Measurements from ENCODE around the gene MGARP.
A peak's percentile ranks its signal among the peaks of the same experiment; 100 is the strongest.

DNA sequence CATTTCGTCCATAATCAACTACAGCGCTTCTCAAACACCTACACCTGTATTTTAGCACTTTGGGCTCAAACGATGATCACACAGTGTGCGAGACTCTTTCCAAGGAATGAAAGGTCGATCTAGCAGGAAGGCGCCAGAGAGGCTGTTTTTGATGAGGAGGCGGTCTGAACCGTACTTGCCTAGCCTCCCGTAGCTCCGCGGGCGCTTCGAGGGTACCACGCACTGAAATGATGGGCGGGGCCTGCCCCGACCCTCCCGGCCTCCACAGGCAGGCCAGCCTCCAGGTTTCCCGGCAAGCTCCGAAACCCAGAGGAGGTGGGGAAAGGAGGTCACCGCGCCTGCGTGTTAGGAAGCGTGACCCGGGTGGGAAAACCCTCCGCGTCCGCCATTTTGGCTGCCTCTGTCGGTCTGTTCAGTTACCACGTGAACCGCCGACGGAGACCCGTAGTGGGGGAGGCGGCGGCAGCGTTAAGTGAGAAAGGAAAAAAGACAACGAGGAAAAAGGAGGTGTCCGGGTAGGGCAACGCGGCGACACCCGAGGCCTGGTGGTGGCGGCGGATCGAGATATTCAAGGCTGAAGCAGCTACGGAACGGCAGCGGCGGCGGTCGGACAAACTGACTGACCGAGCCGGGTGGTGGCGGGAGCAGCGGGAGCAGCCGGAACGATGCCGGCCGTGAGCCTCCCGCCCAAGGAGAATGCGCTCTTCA is 21.2 kb upstream of the MGARP start, which contains the start of gene NAA15:
- 0 out of 2 replicates have a peak, but pooled peaks have one; percentile 7 for TF ChIP-seq GATA2 (IDR thresholded peaks at IDR 0.05; ENCODE audit: low read depth, low read length)
- TF ChIP-seq GATA3 (IDR thresholded peaks at IDR 0.05; ENCODE audit: low read depth, low read length) = no peak

All from SH-SY5Y (cell line).